ENCODE data around the gene HTT-AS.

The HTT-AS gene

GRCh38 chr4:3031357-3032082, 42.8 kb downstream of the HTT-AS start:
- DNase-seq, result no peak

GRCh38 chr4:3030566-3031356, 43.6 kb downstream of the HTT-AS start:
- no peak for DNase-seq

- no peak for DNase-seq
Observed at GRCh38 chr4:3029464-3029863, 44.9 kb downstream of the HTT-AS start.

DNA sequence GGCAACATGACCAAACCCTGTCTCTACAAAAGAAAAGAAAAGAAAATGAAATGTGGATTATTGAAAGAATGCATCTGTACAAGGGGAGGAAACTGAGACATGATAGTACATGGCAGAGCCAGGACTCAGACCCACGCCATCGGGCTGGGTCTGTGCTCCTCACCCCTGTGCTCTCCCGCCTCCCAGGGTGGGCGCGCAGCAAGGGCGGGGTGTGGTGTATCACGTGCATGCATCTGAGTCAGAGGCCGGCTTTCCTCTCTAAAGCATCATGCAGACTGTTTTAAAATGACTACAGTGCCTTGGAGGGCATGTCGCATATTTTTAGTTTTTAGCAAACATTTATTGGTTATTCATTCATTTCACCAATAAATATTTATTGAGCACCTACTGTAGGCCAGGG, 47.8 kb downstream of the HTT-AS start:
- DNase-seq, result no peak

DNA sequence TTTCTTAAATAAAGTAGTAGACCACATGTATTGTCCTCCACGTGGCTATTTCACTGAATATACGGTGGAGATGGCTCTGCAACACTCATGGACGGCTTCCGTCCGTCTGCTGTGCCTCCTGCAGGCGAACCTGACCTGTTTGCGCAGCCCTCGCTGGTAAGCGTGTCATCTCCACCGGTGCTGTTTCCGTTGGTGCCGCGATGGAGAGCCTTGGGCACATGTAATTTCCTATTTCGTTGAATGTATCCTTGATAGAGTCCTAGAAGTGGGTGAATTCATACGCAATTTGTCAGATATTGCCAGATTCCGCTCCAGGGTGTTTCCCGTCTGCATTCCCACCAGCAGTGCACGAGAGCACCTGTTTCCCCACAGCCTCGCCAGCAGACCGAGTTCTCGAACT, 48.5 kb downstream of the HTT-AS start:
- no peak for DNase-seq

GRCh38 chr4:3022651-3023050, 51.7 kb downstream of the HTT-AS start:
- no peak for DNase-seq

DNA sequence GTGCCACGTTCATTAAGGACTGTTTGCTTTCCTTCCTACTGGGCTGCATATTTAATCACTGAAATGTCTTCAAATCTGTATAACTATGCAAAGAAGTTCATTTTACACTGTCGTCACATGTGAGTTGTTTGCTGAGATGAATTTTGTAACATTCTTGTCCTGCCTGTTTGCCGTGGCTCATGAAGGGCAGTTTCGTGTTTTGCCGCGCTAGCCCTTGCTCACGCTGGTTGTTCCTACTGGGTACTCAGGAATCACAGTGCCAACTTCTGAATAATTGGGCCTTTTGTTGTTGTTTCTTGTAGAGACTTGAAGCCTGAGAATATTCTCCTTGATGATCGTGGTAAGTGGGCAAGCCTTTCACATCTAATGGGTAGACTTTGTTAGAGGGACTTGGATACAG, 52.2 kb downstream of the HTT-AS start:
- peak in 1 of 58 donors; percentile 21 for DNase-seq

DNA sequence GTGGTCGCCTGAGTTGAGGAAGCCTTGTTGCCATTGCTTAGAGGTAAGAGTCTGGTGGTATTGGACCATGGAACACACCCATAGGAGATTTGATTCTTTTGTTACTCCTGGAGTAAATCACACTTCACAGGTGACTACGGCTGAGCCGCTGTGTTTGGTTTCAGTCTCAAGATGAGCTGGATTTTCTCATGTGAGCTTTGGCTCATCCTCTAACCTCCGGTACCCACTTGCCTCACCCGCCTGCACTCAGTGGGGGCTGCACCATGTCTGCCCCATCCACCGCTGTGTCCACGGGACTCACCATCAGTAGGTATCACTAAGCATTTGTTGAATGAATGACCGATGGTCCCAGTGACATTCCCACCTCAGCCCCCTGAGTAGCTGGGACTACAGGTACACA, 52.7 kb downstream of the HTT-AS start:
- no peak for DNase-seq

DNA sequence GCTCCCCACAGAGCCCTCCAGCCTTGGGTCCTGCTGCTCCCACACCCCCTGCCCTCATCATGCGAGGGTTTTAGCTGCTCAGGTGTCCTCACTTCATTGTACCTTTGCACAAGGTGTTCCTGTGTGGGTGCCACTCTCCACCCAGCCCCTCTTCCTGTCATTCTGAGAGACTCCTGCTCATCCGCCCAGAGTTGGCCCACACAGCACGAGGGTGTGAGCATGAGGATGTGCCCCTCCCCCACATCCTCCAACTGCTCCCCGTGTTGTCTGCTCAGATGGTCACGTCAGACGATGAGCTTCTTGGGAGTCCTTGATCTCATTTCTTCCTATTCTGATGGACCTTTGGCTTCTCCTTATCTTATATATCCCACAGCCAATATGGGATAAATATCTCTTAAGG, 53.2 kb downstream of the HTT-AS start:
- DNase-seq, result no peak

GRCh38 chr4:3019145-3019846, 55.0 kb downstream of the HTT-AS start:
- no peak for DNase-seq

DNA sequence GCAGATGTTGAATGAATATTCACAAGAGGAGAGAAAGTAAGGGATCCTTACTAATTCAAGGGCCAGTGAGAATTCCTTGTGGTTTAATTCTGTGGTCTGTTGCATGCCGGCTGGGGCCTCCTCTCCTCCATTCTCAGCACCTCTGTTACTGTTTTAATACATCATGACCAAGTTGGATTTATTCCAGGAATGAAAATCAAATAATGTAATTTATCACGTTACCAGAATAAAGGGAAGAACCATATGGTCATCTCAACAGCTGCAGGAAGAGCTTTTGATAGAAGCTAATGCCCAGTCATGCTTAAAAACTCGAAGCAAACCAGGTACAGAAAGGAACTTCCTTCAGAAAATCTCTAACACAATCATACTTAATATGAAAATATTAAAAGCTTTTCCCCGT, 56.8 kb downstream of the HTT-AS start:
- DNase-seq, result no peak

GRCh38 chr4:3016961-3017360, 57.4 kb downstream of the HTT-AS start:
- DNase-seq, result no peak

DNA sequence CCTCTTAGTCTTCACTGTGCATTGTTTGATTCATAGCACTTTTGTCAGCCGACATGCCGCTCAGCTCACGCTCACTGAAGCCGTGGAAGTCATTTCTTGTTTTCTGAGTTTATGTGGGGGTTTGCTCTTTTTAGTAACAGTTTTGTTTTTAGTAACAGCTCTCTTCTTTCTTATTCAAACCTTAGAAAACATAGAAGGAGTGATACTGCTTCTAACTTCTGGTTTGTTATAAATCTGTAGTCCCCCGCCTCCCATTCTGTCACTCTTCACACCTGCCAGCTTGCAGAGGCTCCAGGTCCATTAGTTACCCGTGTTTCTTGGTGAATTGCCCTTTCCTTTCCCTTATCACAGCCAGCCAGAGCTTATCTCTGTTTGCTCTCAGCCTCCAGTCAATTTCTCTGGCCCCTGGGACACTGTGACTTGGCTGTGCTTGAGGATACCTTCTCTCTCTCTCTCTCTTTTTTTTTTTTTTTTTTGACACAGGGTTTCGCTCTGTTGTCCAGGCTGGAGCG, 60.4 kb downstream of the HTT-AS start:
- no peak for DNase-seq
